LNCAP (cell line): ENCODE measurements around the gene CRYGB.

ENCODE experiments used
- TF ChIP-seq, protein P1 (sequence below): fragments of 450-650 bp; IDR thresholded peaks from 2 replicates; pipeline ENCODE4 v1.5.1; 2017; ENCODE audit warnings: mild to moderate bottlenecking

CRYGB gene

DNA sequence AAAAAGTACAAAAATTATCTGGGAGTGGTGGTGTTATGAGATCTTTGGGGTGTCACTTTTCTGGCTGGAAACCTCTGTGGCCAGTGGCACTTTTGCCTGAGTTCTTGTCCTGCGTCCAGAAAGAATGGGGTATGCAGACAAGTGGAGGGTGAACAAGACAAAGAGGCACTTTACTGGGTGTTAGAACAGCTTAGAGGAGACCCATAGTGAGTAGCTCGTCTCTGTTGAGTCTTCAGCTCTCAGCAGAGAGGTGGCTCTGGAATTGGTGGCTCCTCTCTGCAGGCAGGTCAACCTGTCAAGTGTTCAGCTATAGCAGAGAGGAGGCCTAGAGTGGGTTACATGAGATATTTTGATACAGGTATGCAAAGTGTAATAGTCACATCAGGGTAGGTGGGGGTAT, 47.7 kb downstream of the CRYGB start:
- TF ChIP-seq, protein P1, sequence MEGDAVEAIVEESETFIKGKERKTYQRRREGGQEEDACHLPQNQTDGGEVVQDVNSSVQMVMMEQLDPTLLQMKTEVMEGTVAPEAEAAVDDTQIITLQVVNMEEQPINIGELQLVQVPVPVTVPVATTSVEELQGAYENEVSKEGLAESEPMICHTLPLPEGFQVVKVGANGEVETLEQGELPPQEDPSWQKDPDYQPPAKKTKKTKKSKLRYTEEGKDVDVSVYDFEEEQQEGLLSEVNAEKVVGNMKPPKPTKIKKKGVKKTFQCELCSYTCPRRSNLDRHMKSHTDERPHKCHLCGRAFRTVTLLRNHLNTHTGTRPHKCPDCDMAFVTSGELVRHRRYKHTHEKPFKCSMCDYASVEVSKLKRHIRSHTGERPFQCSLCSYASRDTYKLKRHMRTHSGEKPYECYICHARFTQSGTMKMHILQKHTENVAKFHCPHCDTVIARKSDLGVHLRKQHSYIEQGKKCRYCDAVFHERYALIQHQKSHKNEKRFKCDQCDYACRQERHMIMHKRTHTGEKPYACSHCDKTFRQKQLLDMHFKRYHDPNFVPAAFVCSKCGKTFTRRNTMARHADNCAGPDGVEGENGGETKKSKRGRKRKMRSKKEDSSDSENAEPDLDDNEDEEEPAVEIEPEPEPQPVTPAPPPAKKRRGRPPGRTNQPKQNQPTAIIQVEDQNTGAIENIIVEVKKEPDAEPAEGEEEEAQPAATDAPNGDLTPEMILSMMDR, result no peak

- TF ChIP-seq, protein P1, result no peak
Measured at GRCh38 chr2:208097801-208098200, 48.2 kb downstream of the CRYGB start.

GRCh38 chr2:208097313-208097712, 48.6 kb downstream of the CRYGB start:
- TF ChIP-seq, protein P1, result no peak

DNA sequence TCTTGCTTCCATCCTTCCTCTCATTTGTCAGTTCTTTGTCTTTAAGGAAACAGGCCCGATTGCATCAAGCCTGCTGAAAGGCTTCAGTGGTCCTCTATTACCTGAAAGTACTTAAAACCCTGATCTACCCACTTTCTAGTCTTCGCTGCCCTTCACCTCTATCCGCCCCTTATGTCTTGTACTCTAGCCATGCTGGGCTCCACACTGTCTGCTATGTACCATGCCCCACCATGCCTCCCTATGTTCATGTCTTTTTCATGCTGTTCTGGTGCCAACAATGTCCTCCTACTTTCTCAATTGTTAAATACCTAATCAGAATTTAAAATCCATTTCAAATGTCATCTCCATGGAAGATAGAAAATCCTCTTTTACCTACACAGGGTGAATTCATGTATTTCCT, 49.9 kb downstream of the CRYGB start:
- TF ChIP-seq, protein P1, result no peak

GRCh38 chr2:208093128-208093527, 52.8 kb downstream of the CRYGB start:
- TF ChIP-seq, protein P1, result no peak
